Spleen (tissue), 11 donors: ENCODE results near the gene AHCTF1. TPM values are rescaled to one million over a fixed set of nuclear protein-coding genes. Genes with fewer than 3 reads are reported as not detected.

Source experiments
- DNase-seq: peaks from one replicate; pipeline ENCODE4 v3.0.0-alpha.2; 2020
- H3K27ac ChIP-seq, 8 donors: fragments of 200-600 bp; sonication (generic) in 7 of 8; 1 replicate in 4 of 8; 2 replicates in 4 of 8; pipeline versions ENCODE4 v1.5.0 to v1.8.0; 2016 to 2021; ENCODE audit warnings: inconsistent platforms in 4 of 8, mild to moderate bottlenecking in 4 of 8, moderate library complexity in 1 of 8
- H3K27me3 ChIP-seq, 7 donors: fragments of 200-600 bp; sonication (generic) in 6 of 7; replicated peaks in 1 of 7; 1 replicate in 4 of 7; 2 replicates in 3 of 7; pipeline versions ENCODE4 v1.5.0 to v1.8.0; 2016 to 2021; ENCODE audit warnings: inconsistent platforms in 3 of 7, mild to moderate bottlenecking in 1 of 7
- H3K36me3 ChIP-seq, 6 donors: fragments of 200-600 bp; sonication (generic) in 5 of 6; 1 replicate in 4 of 6; 2 replicates in 2 of 6; pipeline versions ENCODE4 v1.5.0 to v1.8.0; 2016 to 2021; ENCODE audit warnings: inconsistent platforms in 2 of 6
- H3K4me1 ChIP-seq, 6 donors: fragments of 200-600 bp; sonication (generic) in 5 of 6; 1 replicate in 3 of 6; 2 replicates in 3 of 6; pipeline versions ENCODE4 v1.5.0 to v1.8.0; 2016 to 2021; ENCODE audit warnings: inconsistent platforms in 3 of 6
- H3K4me3 ChIP-seq, 8 donors: fragments of 200-600 bp; sonication (generic) in 7 of 8; 1 replicate in 4 of 8; 2 replicates in 4 of 8; pipeline versions ENCODE4 v1.5.0 to v1.8.0; 2016 to 2021; ENCODE audit warnings: inconsistent platforms in 4 of 8, mild to moderate bottlenecking in 4 of 8, moderate library complexity in 2 of 8
- H3K9me3 ChIP-seq, 8 donors: fragments of 200-600 bp; sonication (generic) in 7 of 8; 1 replicate in 4 of 8; 2 replicates in 4 of 8; pipeline versions ENCODE4 v1.5.0 to v1.8.0; 2016 to 2021; ENCODE audit warnings: inconsistent platforms in 4 of 8
- CTCF ChIP-seq, 11 experiments: fragments of 200-600 bp in 7 of 11; fragments of 450-650 bp in 4 of 11; sonication (generic) in 4 of 11; IDR thresholded peaks in 8 of 11; conservative IDR thresholded peaks in 3 of 11; 1 replicate in 7 of 11; 2 replicates in 4 of 11; pipeline versions ENCODE4 v1.4.0 to v1.8.0; 2016 to 2021; ENCODE audit warnings: antibody characterized with exemption in 11 of 11, inconsistent platforms in 4 of 11, mild to moderate bottlenecking in 1 of 11
- POLR2A ChIP-seq, 3 donors: fragments of 450-650 bp; IDR thresholded peaks; one replicate each; pipeline ENCODE4 v1.5.1; 2017; ENCODE audit warnings: antibody characterized with exemption in 3 of 3, mild to moderate bottlenecking in 1 of 3
- POLR2AphosphoS5 ChIP-seq, 3 donors: sonication (generic); formaldehyde crosslinking; IDR thresholded peaks; one replicate each; pipeline ENCODE4 v1.5.1; 2017; ENCODE audit warnings: antibody characterized with exemption in 3 of 3
- WGBS, 5 donors: extraction: QIAGEN DNeasy Blood & Tissue Kit in 3 of 5; methylation state at CpG; one replicate each; pipeline versions ENCODE4 v1.1.5 to v1.1.7; 2013 to 2018; 5-methylcytosine and 5-hydroxymethylcytosine counted together
- intact Hi-C: fragments of 100-400 bp; cut with DNase I; formaldehyde crosslinking; loops from one replicate; pipeline ENCODE4 v1.15.0; 2023; ENCODE audit warnings: low total_unique reads
- polyA plus RNA-seq, 3 donors: library from polyadenylated mRNA; stranded (reverse); fragments of 200-250 nt; gene quantifications; one replicate each; pipeline ENCODE4 v1.2.1, GENCODE V29; 2013
- total RNA-seq, 7 donors: library from RNA; depleted of rRNA in 3 of 7; stranded (reverse); fragments of >200 nt in 3 of 7; fragmentation: NEBNext Ultra II Directional in 4 of 7; extraction: Animal tissue kit (Norgen Biotek cat#: 25700) in 4 of 7; gene quantifications; one replicate each; pipeline versions ENCODE4 v1.1.0 to v1.2.1, GENCODE V29; 2016 to 2021
- donor health status: healthy with polysubstance abuse.
- donor health status: DM: no; HTN: no; CAD: no; lungs with moderate emphysema.
- donor health status: DM: no; HTN: no; CAD: no.
- donor health status: Bipolar disorder and iron deficiency.
- donor health status: healthy.
- donor health status: DM: no; HTN: no; CAD: no.
- donor health status: DM: yes; HTN: yes; CAD: no.

The AHCTF1 gene
- total and polyA plus RNA-seq, 10 donors: 8.1 to 68.8 (median 39.1) TPM

GRCh38 chr1:246798606-246799496 is 132.9 kb downstream of the AHCTF1 start:
- DNase-seq: no peak
- H3K36me3 ChIP-seq: no peaks in the 10 kb centered on the region

DNA sequence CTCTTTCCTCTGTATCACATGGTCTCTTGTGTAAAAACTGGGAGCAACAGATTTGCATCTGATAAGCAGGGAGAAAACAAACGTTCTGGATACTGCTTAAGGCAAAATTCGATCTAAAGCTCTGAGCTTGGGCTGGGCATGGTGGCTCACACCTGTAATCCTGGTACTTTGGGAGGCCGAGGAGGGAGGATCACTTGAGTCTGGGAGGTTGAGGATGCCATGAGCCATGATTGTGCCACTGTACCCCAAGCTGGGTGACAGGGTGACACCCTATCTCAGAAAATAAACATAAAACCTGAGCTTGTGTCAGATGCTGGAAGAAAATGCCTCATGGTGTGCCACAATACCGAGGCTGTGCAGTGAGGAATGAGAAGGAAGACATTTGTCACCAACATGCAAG is 133.6 kb downstream of the AHCTF1 start:
- intact Hi-C loops: no loop called here
- Histone ChIP-seq H3K27ac (no peak overlapping the region), H3K9me3 (peaks cover 0 to under 1% (median 0%) of the 10 kb centered on the region in 8 donors), H3K36me3 (no peaks in the 10 kb centered on the region), H3K4me3 (no peak overlapping the region), H3K4me1 (no peaks in the 10 kb centered on the region), H3K27me3 (peaks cover 0 to 10% (median 0%) of the 10 kb centered on the region in 7 donors)
- WGBS, 5 donors: 68 to 85% (median 78%) methylated on average over 4 of the region's 4 CpGs
- DNase-seq: no peak
- TF ChIP-seq CTCF (IDR thresholded peaks at IDR 0.05 in 8 of 11, conservative IDR thresholded peaks at IDR 0.05 in 3 of 11): no peak
- TF ChIP-seq POLR2A (IDR thresholded peaks at IDR 0.05): no peak
- TF ChIP-seq POLR2AphosphoS5 (IDR thresholded peaks at IDR 0.05): no peak

More at GRCh38 chr1:246798606-246799496, 132.9 kb downstream of the AHCTF1 start:
- TF ChIP-seq CTCF (IDR thresholded peaks at IDR 0.05 in 8 of 11, conservative IDR thresholded peaks at IDR 0.05 in 3 of 11) (no peak), POLR2AphosphoS5 (IDR thresholded peaks at IDR 0.05) (no peak), POLR2A (IDR thresholded peaks at IDR 0.05) (no peak)
- Histone ChIP-seq H3K4me3 (no peak overlapping the region), H3K4me1 (no peaks in the 10 kb centered on the region), H3K27ac (no peak overlapping the region), H3K9me3 (peaks cover 0 to 6% (median 0%) of the 10 kb centered on the region in 8 donors), H3K27me3 (peaks cover 0 to 6% (median 0%) of the 10 kb centered on the region in 7 donors)
- intact Hi-C loops: no loop called here
- 78 to 91% (median 85%) methylated on average over 18 to 22 of the region's 22 CpGs for WGBS, 5 donors

GRCh38 chr1:246797597-246797996 is 134.2 kb downstream of the AHCTF1 start:
- intact Hi-C loops: no loop called here
- no peak for DNase-seq
- Histone ChIP-seq H3K27me3 (peaks cover 0 to 15% (median 0%) of the 10 kb centered on the region in 7 donors), H3K9me3 (no peaks in the 10 kb centered on the region), H3K27ac (no peak overlapping the region), H3K36me3 (no peaks in the 10 kb centered on the region), H3K4me3 (no peak overlapping the region), H3K4me1 (no peaks in the 10 kb centered on the region)
- 91 to 97% (median 93%) methylated on average over 11 of the region's 11 CpGs for WGBS, 5 donors
- TF ChIP-seq POLR2AphosphoS5 (IDR thresholded peaks at IDR 0.05) (no peak), POLR2A (IDR thresholded peaks at IDR 0.05) (no peak), CTCF (IDR thresholded peaks at IDR 0.05 in 8 of 11, conservative IDR thresholded peaks at IDR 0.05 in 3 of 11) (no peak)

DNA sequence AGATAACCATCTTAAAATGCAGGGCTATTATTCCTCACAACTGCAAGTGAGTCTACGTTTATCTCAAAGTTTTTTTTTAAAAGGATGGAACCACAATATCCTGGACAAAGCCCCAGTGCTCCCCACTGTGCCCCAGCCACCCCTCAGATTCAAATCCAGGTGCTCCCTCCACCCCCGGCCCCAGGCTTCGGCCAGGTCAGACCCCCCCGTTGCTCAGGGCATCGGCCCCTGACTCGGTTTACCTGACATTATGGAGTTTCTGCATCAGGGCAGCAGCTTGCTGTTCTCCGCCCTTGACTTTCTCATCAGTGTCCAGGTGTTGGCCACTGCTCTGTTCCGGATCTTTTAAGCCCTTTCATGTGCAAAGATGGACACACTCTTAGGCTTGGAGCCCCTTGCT is 134.6 kb downstream of the AHCTF1 start:
- no peaks in the 10 kb centered on the region for H3K4me1 ChIP-seq
- no peaks in the 10 kb centered on the region for H3K9me3 ChIP-seq
- H3K4me3 ChIP-seq: no peak overlapping the region
- H3K27me3 ChIP-seq: peaks cover 0 to 16% (median 0%) of the 10 kb centered on the region in 7 donors
- intact Hi-C loops: no loop called here
- DNase-seq: no peak
- TF ChIP-seq CTCF (IDR thresholded peaks at IDR 0.05 in 8 of 11, conservative IDR thresholded peaks at IDR 0.05 in 3 of 11): no peak
- no peak for TF ChIP-seq POLR2AphosphoS5 (IDR thresholded peaks at IDR 0.05)
- no peak for TF ChIP-seq POLR2A (IDR thresholded peaks at IDR 0.05)
- no peaks in the 10 kb centered on the region for H3K36me3 ChIP-seq
- WGBS, 5 donors: 56 to 89% (median 77%) methylated on average over 5 to 8 of the region's 8 CpGs
- no peak overlapping the region for H3K27ac ChIP-seq
